NCI-H1092 treated with DMSO at 0.1 percent for 48 hours (cell line): Measurements from ENCODE around the gene RADIL.
"Not testable (repeated sequence)": the region's sequence is repeated elsewhere in the genome, so short reads cannot be mapped to it uniquely, and the experiment has no call there.

Source experiments
- DNase-seq: peaks from one replicate; lab custom pipeline; 2025; lab: John Stamatoyannopoulos, UW

The RADIL gene

DNA sequence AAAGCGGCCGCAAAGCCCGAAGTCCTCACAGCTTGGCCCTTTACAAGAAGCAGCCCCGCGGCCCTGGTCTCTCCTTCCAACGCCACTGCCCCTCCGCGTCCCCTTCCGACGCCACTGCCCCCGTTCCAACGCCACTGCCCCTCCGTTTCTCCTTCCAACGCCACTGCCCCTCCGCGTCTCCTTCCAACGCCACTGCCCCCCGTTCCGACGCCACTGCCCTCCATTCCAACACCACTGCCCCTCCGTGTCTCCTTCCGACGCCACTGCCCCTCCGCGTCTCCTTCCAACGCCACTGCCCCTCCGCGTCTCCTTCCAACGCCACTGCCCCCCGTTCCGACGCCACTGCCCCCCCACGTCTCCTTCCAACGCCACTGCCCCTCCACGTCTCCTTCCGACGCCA, 75.0 kb downstream of the RADIL start:
- DNase-seq = no peak

DNA sequence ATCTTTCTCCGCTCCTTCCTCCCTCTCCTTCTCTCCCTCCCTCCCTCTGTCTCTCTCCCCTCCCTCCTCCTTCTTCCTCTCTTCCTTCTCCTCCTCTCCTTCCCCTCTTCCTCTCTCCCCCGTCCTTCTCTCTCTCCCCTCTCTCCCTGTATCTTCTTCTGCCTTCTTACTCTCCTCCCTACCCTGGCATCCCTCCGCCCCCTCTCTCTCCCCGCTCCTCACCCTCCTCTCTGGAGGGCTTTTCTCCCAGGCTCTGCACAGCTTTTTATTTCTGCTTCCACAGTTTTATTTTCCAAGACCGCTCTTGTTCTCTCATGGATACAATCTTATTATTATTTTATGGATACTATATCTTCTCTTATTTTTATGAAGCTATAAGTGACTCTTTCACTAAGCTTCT, 75.5 kb downstream of the RADIL start:
- DNase-seq = no peak

- DNase-seq = no peak
Measured at GRCh38 chr7:4807598-4808016, 75.9 kb downstream of the RADIL start.

GRCh38 chr7:4806983-4807597, 76.4 kb downstream of the RADIL start:
- no peak for DNase-seq

DNA sequence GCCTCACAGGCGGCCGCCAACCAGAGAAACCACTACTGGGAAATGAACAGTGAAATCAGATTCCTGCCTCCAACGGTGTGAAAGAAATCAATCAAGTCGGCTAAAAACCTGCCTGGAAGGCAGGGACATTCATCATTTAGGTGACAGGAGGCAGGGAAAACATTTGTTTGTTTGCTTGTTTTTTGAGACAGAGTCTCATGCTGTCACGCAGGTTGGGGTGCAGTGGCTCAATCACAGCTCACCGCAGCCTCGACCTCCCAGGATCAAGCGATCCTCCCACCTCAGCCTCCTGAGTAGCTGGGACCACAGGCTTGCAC, 77.6 kb downstream of the RADIL start:
- no peak for DNase-seq

DNA sequence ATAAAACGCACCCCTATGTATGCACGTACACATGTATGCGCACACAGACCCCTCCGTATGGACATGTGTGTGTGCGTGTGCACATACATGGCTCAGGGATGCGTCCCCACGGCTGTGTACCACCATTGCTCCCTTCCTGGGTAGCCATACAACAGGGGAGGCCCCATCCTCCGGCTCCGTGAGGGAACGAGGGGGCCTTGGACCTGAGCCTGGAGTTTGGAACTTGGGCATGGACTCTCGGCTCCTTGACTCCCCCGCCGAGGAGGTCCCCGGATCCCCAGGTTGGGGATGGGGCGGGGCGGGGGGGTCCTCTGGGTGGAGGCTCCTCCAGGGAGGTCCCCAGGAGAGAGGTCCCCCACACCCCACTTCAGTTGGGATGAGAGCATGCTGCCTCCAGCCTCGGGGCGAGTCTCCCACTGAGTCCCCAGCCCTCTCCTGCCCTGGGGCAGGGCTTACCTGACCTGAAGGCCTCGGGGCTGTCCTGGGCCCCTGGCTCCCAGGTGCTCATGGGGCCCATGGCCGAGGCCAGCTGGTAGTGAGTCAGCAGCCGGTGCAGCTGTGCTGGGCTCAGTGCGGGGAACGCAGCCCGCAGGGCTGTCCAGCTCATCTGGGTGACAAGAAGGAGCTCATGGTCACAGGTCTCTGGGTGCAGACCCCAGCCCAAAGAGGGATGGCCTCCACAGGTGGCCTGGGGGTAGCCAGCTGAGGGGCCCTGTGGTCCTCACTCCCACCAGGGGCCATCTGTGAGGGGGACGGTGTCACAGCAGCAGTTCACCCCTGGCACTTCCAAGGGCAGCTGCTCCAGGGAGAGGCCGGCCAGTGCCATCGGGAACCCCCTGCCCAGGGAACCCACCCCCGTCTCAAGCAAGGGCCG, 78.2 kb downstream of the RADIL start:
- no peak for DNase-seq

GRCh38 chr7:4803397-4804241, 79.9 kb downstream of the RADIL start:
- no peak for DNase-seq

DNA sequence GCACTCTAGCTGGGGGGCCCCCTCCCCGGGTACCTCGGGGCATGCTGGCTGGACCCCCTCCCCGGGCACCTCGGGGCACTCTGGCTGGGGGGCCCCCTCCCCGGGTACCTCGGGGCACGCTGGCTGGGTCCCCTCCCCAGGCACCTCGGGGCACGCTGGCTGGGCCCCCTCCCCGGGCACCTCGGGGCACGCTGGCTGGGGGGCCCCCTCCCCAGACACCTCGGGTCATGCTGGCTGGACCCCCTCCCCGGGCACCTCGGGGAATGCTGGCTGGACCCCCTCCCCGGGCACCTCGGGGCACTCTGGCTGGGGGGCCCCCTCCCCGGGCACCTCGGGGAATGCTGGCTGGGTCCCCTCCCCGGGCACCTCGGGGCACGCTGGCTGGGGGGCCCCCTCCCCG, 80.9 kb downstream of the RADIL start:
- not testable (repeated sequence) for DNase-seq

DNA sequence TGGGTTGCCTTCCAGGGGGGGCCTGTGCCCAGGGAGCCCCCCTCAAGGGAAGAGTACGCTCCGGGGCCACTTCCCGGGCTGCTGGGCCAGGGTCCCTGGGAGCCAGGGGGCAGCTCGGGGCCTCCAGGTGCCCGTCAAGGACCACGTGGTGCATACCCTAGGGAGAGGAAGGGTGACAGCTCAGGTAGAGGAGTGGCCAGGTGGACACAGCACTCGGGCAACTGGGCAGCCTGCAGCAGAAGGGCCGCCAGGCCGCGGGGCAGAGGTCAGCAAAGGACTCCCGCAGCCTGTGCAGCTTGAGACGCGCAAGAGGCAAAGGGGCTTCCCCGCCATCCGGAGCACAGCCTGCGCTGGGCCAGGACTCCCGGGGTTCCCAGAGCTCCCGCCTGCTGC, 81.7 kb downstream of the RADIL start:
- DNase-seq = no peak

DNA sequence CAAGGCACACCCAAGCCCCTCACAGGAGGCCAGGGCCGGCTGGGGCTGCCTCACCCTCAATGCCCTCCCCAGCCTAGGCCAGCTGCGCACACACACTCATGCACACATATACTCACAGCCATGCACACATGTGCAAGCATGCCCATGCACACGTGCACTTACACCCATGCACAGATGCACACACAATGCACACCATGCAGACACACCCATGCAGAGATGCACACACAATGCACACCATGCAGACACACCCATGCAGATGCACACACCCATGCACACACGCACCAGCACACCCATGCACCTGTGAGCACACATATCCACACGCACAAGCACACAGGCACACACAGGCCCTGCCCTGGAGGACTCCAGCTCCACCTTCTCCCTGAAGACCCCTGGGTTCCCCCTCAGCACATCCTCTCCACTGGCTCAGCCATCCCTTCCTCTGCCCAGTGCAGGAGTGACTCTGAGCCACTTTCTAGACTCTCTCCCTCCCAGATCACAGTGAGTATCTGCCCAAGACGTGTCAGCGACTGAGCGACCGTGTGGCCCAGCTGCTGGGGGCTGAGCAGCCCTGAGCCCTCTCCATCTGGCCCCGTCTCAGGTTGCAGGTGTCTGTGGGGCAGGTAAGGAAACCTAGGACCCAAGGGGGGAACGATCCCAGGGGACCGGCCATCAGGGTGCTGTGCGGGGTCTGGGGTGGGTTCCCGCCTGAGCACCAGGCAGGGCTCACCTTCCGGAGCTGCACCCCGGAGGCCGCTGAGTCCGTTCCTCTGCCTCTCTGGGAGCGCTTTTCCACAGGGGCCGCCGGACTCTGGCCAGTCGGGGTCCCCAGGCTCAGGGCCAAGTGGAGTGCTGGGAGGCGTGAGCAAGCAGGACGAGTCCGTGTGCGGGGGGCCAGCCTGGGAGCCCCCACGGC, 82.3 kb downstream of the RADIL start:
- no peak for DNase-seq

DNA sequence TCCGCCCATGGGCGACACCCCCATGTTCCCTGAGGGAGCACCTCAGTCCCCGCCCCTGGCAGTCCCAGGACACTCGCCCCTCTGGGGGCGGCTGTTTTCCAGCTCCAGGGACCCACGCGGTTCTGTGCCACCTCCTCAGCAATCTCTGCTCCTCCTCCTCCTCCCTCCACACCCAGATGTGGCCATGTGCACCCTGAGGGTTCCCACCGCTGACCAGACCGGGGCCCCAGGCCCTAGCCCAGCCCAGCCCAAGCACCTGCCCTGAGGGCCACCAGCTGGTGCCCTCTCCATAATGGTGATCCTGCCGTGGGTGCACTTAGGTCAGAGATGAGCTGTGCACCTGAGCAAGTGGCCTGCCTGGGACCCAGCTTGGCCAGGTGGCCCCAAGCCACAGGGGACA, 83.0 kb downstream of the RADIL start:
- no peak for DNase-seq

GRCh38 chr7:4799508-4800268, 83.8 kb downstream of the RADIL start:
- DNase-seq = no peak

GRCh38 chr7:4798706-4799235, 84.7 kb downstream of the RADIL start:
- no peak for DNase-seq

- peak; percentile 63 for DNase-seq
Measured at GRCh38 chr7:4797858-4798705, 85.4 kb downstream of the RADIL start.

GRCh38 chr7:4796453-4796852, 87.1 kb downstream of the RADIL start:
- DNase-seq = no peak

DNA sequence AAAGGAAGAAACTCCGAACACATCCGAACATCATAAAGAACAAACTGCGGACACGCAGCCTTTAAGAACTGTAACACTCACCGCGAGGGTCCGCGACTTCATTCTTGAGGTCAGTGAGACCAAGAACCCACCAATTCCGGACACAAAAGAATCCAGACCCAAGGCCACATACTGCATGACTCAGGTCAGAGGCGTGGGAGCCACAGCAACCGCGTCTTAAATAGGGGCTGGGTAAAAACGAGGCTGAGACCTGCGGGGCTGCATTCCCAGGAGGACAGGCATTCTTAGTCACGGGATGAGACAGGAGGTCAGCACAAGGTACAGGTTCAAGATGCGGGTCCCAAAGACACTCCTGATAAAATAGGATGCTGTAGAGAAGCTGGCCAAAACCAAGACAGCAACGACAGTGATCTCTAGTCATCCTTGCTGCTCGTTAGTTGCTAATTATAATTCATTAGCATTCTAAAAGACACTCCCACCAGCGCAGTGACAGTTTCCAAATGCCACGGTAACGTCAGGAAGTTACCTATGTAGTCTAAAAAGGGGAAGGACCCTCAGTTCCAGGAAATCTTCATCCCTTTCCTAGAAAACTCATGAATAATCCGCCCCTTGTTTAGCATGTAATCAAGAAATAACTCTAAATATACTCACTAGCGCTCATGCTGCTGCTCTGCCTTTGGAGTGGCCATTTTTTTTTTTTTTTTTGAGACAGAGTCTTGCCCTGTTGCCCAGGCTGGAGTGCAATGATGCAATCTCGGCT, 88.7 kb downstream of the RADIL start:
- no peak for DNase-seq

DNA sequence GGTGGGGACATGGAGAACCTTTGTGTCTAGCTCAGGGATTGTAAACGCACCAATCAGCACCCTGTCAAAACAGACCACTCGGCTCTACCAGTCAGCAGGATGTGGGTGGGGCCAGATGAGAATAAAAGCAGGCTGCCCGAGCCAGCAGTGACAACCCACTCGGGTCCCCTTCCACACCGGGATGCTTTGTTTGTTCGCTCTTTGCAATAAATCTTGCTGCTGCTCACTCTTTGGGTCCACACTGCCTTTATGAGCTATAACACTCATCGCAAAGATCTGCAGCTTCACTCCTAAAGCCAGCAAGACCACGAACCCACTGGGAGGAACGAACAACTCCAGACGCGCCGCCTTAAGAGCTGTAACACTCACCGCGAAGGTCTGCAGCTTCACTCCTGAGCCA, 89.3 kb downstream of the RADIL start:
- DNase-seq = not testable (repeated sequence)

GRCh38 chr7:4793385-4793993, 90.0 kb downstream of the RADIL start:
- not testable (repeated sequence) for DNase-seq
